Endothelial cell (in vitro differentiated cells): ENCODE data around the gene DNAJC7. TPM values are rescaled to one million over a fixed set of nuclear protein-coding genes. Genes with fewer than 3 reads are reported as not detected.
A peak's percentile ranks its signal among the peaks of the same experiment; 100 is the strongest.

Experiments used
- DNase-seq: peaks from one replicate; pipeline ENCODE4 v3.0.0; 2021; ENCODE audit warnings: low spot score
- H3K27ac Mint-ChIP-seq: one replicate; pipeline ENCODE4 v1.8.0; 2021; ENCODE audit warnings: mixed read lengths, inconsistent platforms; ENCODE audit not compliant: unreplicated experiment
- H3K27me3 Mint-ChIP-seq: one replicate; pipeline ENCODE4 v1.8.0; 2021; ENCODE audit warnings: mild to moderate bottlenecking, moderate library complexity, mixed read lengths, inconsistent platforms; ENCODE audit not compliant: unreplicated experiment
- H3K36me3 Mint-ChIP-seq: one replicate; pipeline ENCODE4 v1.8.0; 2021; ENCODE audit warnings: mild to moderate bottlenecking, low read depth, mixed read lengths, inconsistent platforms; ENCODE audit not compliant: unreplicated experiment
- H3K4me1 Mint-ChIP-seq: one replicate; pipeline ENCODE4 v1.8.0; 2021; ENCODE audit warnings: mild to moderate bottlenecking, mixed read lengths, inconsistent platforms; ENCODE audit not compliant: unreplicated experiment
- H3K4me3 Mint-ChIP-seq: one replicate; pipeline ENCODE4 v1.8.0; 2021; ENCODE audit warnings: mild to moderate bottlenecking, mixed read lengths, inconsistent platforms; ENCODE audit not compliant: unreplicated experiment
- H3K9me3 Mint-ChIP-seq: one replicate; pipeline ENCODE4 v1.8.0; 2021; ENCODE audit warnings: mixed read lengths, inconsistent platforms; ENCODE audit not compliant: unreplicated experiment
- total RNA-seq: library from RNA; stranded (reverse); fragmentation: NEBNext Ultra II Directional; extraction: Animal tissue kit (Norgen Biotek cat#: 25700); gene quantifications from one replicate; pipeline ENCODE4 v1.2.1, GENCODE V29; 2021; ENCODE audit not compliant: unreplicated experiment
- TF ChIP-seq, protein P1 (sequence below): fragments of 200-600 bp; sonication (generic); IDR thresholded peaks from one replicate; pipeline ENCODE4 v1.5.0; 2021; ENCODE audit warnings: antibody characterized with exemption; ENCODE audit not compliant: unreplicated experiment

Gene DNAJC7
- total RNA-seq, 1 donor from 2014 or later: 92.8 TPM

DNA sequence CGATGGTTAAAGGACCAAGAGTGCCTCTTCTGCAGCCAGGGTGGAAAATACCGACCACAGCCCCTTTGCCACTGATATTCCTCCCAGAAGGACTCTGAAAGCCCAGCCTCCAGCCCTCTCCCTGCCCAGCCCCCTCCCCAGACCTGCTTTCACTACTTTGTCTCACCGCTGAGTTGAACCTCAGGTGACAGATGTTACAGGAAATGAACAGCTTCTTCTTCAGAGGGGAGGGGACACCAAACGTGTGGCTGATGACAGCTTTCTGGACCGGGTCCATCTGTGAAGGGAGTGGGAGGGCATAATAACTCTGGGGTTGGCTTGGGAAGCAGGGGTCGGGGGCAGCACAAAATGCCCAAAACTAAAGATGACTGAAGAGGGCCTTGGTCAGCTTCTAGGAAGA is 16.8 kb upstream of the DNAJC7 start:
- TF ChIP-seq, protein P1, sequence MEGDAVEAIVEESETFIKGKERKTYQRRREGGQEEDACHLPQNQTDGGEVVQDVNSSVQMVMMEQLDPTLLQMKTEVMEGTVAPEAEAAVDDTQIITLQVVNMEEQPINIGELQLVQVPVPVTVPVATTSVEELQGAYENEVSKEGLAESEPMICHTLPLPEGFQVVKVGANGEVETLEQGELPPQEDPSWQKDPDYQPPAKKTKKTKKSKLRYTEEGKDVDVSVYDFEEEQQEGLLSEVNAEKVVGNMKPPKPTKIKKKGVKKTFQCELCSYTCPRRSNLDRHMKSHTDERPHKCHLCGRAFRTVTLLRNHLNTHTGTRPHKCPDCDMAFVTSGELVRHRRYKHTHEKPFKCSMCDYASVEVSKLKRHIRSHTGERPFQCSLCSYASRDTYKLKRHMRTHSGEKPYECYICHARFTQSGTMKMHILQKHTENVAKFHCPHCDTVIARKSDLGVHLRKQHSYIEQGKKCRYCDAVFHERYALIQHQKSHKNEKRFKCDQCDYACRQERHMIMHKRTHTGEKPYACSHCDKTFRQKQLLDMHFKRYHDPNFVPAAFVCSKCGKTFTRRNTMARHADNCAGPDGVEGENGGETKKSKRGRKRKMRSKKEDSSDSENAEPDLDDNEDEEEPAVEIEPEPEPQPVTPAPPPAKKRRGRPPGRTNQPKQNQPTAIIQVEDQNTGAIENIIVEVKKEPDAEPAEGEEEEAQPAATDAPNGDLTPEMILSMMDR: no peak
- Mint-ChIP-seq H3K9me3 (no peaks in the 10 kb centered on the region), H3K4me1 (no peaks in the 10 kb centered on the region), H3K27me3 (peaks cover 1% of the 10 kb centered on the region), H3K27ac (no peak overlapping the region), H3K4me3 (no peak overlapping the region), H3K36me3 (no peaks in the 10 kb centered on the region)
- DNase-seq: no peak

- TF ChIP-seq, protein P1: no peak
- Mint-ChIP-seq H3K9me3 (no peaks in the 10 kb centered on the region), H3K4me3 (no peak overlapping the region), H3K36me3 (no peaks in the 10 kb centered on the region), H3K27me3 (peaks cover 4% of the 10 kb centered on the region), H3K27ac (no peak overlapping the region), H3K4me1 (peaks cover 4% of the 10 kb centered on the region)
- DNase-seq: no peak
These were observed 14.3 kb upstream of the DNAJC7 start for GRCh38 chr17:42031584-42031983.

DNA sequence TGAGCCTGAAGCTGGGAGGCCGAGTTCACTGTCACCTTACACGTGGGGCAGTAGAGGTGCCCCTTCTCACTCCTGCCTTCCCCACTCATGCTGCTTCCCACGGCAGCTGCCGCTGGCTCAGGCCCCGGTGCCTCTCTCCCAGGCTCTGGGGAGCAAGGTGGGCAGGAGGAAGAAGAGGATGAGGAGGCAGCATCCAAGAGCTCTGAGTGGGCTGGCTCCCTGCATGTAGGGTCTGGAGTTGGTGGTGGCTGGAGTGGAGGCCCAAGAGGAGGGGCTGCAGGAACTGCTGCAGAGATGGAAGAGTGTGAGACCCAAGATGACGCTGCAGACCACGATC is 11.5 kb upstream of the DNAJC7 start:
- Mint-ChIP-seq H3K27ac (no peak overlapping the region), H3K36me3 (peaks cover 15% of the 10 kb centered on the region), H3K4me3 (no peak overlapping the region), H3K4me1 (peaks cover 28% of the 10 kb centered on the region), H3K9me3 (no peaks in the 10 kb centered on the region), H3K27me3 (peaks cover 4% of the 10 kb centered on the region)
- TF ChIP-seq, protein P1: no peak
- DNase-seq: no peak

DNA sequence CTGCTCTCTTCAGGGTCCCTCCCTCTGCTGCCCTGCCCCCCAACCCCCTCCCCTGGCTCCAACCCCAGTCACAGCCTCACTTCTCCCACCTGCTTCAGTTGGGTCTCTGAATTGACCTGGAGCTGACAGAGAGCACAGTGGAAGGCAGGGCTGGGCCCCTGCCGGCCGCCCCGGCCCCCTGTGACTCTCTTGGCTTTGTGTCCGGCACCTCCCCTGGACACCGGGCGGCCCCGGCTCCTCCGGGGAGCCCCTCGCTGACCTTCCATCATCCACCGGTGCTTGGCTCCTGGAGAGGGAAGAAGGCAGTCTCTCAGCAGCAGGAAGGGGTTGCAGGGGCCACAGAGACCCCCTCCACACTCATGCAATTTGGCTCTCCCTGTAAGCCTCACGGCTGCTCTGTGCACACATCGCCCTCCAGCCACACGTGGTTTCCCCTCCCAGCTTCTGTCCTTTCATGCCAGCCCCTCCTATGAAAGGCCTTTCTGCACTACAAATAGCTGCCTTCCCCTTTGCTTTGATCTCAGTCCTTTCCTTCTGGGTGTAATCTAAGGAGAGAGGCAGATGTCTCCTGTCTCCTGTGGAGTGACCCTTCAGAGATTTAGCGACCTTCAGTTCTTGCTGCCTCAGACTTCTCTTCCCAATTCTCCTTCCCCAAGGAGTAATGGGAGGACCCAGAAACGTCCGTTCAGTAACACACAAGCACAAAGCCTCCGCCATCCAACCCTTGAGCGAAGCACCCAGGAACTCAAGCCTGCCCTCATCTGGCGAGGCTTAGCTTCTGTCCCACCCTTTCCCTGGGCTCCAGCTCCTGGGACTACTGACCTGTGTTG is 10.9 kb upstream of the DNAJC7 start:
- no peak for DNase-seq
- Mint-ChIP-seq H3K4me3 (peak overlapping the region; percentile 16), H3K27ac (no peak overlapping the region), H3K27me3 (peaks cover 4% of the 10 kb centered on the region), H3K4me1 (peaks cover 31% of the 10 kb centered on the region), H3K9me3 (no peaks in the 10 kb centered on the region), H3K36me3 (peaks cover 15% of the 10 kb centered on the region)
- TF ChIP-seq, protein P1: no peak

DNA sequence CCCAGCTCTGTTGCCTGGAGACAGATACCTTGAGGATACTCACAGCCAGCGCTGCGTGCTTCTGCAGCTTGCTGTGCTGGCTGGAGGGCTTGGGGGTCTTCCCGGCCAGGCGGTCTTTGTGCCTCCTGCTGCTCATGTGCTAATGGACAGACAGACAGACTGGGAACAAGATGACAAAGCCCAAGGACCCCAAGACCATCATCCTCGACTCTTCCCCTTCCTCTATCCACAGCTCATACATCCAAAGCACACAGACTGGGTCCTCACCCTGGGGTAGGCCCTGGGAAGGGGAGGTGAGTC is 10.3 kb upstream of the DNAJC7 start:
- peaks cover 31% of the 10 kb centered on the region for H3K4me1 Mint-ChIP-seq
- TF ChIP-seq, protein P1: no peak
- no peak for DNase-seq
- no peaks in the 10 kb centered on the region for H3K9me3 Mint-ChIP-seq
- peaks cover 16% of the 10 kb centered on the region for H3K36me3 Mint-ChIP-seq
- no peak overlapping the region for H3K27ac Mint-ChIP-seq
- no peak overlapping the region for H3K4me3 Mint-ChIP-seq
- peaks cover 4% of the 10 kb centered on the region for H3K27me3 Mint-ChIP-seq
